GM06990 (cell line): Measurements from ENCODE around the gene ANXA7.

Experiments
- DNase-seq: peaks from one replicate; pipeline ENCODE4 v3.0.0-alpha.2; 2011; ENCODE audit not compliant: insufficient read length; ENCODE audit errors: extremely low read depth
- H3K27me3 ChIP-seq: replicated peaks from 2 replicates; pipeline ENCODE4 v1.6.0; 2011; ENCODE audit warnings: low read length; ENCODE audit not compliant: control insufficient read depth, insufficient read depth
- H3K36me3 ChIP-seq: 2 replicates; pipeline ENCODE4 v1.5.1; 2011; ENCODE audit warnings: low read length; ENCODE audit not compliant: control insufficient read depth, insufficient read depth
- H3K4me3 ChIP-seq: replicated peaks from 2 replicates; pipeline ENCODE4 v1.5.1; 2011; ENCODE audit warnings: low read depth, mild to moderate bottlenecking, control low read depth, low read length
- TF ChIP-seq, protein P1 (sequence below): IDR thresholded peaks from 2 replicates; pipeline ENCODE4 v1.5.1; 2011; ENCODE audit warnings: low read length, control low read depth, mild to moderate bottlenecking, inconsistent platforms; ENCODE audit not compliant: insufficient read depth, poor library complexity, severe bottlenecking

The ANXA7 gene

GRCh38 chr10:73432646-73433537 is 19.0 kb upstream of the ANXA7 start:
- H3K4me3 ChIP-seq, result no peak overlapping the region
- no peak for DNase-seq
- no peaks in the 10 kb centered on the region for H3K27me3 ChIP-seq
- peaks cover 2% of the 10 kb centered on the region for H3K36me3 ChIP-seq
- TF ChIP-seq, protein P1, sequence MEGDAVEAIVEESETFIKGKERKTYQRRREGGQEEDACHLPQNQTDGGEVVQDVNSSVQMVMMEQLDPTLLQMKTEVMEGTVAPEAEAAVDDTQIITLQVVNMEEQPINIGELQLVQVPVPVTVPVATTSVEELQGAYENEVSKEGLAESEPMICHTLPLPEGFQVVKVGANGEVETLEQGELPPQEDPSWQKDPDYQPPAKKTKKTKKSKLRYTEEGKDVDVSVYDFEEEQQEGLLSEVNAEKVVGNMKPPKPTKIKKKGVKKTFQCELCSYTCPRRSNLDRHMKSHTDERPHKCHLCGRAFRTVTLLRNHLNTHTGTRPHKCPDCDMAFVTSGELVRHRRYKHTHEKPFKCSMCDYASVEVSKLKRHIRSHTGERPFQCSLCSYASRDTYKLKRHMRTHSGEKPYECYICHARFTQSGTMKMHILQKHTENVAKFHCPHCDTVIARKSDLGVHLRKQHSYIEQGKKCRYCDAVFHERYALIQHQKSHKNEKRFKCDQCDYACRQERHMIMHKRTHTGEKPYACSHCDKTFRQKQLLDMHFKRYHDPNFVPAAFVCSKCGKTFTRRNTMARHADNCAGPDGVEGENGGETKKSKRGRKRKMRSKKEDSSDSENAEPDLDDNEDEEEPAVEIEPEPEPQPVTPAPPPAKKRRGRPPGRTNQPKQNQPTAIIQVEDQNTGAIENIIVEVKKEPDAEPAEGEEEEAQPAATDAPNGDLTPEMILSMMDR, result no peak

GRCh38 chr10:73426318-73426717 is 12.5 kb upstream of the ANXA7 start:
- TF ChIP-seq, protein P1, result no peak
- Histone ChIP-seq H3K4me3 (no peak overlapping the region), H3K27me3 (no peaks in the 10 kb centered on the region), H3K36me3 (peaks cover 8% of the 10 kb centered on the region)
- DNase-seq, result no peak

DNA sequence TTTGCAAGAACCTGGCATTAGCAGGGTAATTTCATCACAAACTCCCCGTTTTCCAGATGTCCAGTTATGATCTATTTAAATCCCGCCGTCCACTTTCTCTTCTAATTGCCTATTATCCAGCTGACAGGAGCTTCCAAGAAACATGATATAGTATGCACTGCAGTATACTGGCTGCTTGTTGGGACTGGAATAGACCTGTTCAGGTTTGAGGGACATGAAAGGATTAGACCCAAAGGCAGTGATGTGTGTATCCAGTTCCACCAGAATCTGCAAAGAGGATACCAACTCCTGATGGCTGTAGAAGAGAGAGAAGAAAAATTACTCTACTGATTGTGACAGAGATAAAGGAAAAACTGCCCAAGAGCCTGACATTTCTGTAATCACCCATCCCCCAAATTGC is 10.6 kb upstream of the ANXA7 start:
- no peaks in the 10 kb centered on the region for H3K27me3 ChIP-seq
- TF ChIP-seq, protein P1, result no peak
- no peak for DNase-seq
- peaks cover 8% of the 10 kb centered on the region for H3K36me3 ChIP-seq
- no peak overlapping the region for H3K4me3 ChIP-seq

DNA sequence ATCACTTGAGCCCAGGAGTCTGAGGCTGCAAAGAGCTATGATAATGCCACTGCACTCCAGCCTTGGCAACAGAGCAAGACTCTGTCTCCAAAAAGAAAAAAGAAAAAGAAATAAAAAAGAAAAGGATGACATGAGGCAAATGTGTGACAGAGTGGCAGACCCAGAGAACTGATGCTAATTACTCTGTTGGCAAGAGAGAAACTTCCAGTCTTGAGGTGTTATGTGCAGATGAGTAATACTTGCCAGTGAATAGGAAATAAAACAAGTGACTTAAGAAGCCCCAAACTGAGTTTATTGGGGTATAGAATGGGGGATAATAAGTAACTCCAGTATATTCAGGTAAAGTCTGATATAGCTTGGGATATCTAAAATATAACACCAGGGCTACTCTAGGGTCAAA is 9.5 kb upstream of the ANXA7 start:
- TF ChIP-seq, protein P1, result no peak
- Histone ChIP-seq H3K27me3 (no peaks in the 10 kb centered on the region), H3K36me3 (peaks cover 8% of the 10 kb centered on the region), H3K4me3 (no peak overlapping the region)
- no peak for DNase-seq

DNA sequence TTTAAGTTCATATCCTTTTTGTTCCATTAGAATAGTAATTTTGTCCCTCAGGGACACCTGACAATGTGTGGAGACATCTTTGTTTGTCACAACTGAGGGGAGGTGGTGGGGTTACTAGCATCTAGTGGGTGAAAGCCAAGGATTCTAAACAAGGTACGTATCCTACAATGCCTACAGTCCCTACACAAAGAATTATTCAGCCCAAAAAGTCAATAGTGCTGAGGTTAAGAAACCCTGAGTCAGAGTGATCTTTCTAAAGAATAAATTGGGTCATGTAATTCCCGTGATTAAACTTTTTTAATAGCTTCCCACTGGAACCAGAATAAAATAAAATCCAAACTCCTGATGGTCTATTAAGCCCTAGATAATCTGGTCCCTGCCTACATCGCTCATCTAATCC is 2.7 kb upstream of the ANXA7 start:
- no peak overlapping the region for H3K4me3 ChIP-seq
- no peak for DNase-seq
- no peaks in the 10 kb centered on the region; the same call in 1 of the 2 replicates for H3K36me3 ChIP-seq

More for the DNA sequence above, 2.7 kb upstream of the ANXA7 start:
- TF ChIP-seq, protein P1, result no peak
- H3K27me3 ChIP-seq, result no peaks in the 10 kb centered on the region
